IPS-20b (cell line): ENCODE data around the gene UMODL1.

ENCODE experiments used
- H3K27ac ChIP-seq: one replicate; pipeline ENCODE4 v1.5.1; 2013; ENCODE audit warnings: low read length
- H3K27me3 ChIP-seq: 2 replicates; pipeline ENCODE4 v1.6.1; 2013; ENCODE audit warnings: mild to moderate bottlenecking, low read length, inconsistent platforms; ENCODE audit not compliant: insufficient read depth
- H3K36me3 ChIP-seq: 2 replicates; pipeline ENCODE4 v1.6.1; 2013; ENCODE audit warnings: low read depth, mild to moderate bottlenecking, inconsistent platforms, low read length, moderate library complexity; ENCODE audit not compliant: insufficient read depth
- H3K4me1 ChIP-seq: 2 replicates; pipeline ENCODE4 v1.6.1; 2013; ENCODE audit warnings: mild to moderate bottlenecking, control low read depth, inconsistent platforms, low read length, moderate library complexity; ENCODE audit not compliant: insufficient read depth
- H3K4me3 ChIP-seq: 2 replicates; pipeline ENCODE4 v1.5.1; 2013; ENCODE audit warnings: mild to moderate bottlenecking, low read length, inconsistent platforms
- H3K9ac ChIP-seq: 2 replicates; pipeline ENCODE4 v1.6.1; 2013; ENCODE audit warnings: low read depth, mild to moderate bottlenecking, inconsistent platforms, low read length, moderate library complexity
- H3K9me3 ChIP-seq: 2 replicates; pipeline ENCODE4 v1.6.1; 2013; ENCODE audit warnings: mild to moderate bottlenecking, low read depth, low read length, inconsistent platforms; ENCODE audit not compliant: insufficient read depth

The UMODL1 gene

DNA sequence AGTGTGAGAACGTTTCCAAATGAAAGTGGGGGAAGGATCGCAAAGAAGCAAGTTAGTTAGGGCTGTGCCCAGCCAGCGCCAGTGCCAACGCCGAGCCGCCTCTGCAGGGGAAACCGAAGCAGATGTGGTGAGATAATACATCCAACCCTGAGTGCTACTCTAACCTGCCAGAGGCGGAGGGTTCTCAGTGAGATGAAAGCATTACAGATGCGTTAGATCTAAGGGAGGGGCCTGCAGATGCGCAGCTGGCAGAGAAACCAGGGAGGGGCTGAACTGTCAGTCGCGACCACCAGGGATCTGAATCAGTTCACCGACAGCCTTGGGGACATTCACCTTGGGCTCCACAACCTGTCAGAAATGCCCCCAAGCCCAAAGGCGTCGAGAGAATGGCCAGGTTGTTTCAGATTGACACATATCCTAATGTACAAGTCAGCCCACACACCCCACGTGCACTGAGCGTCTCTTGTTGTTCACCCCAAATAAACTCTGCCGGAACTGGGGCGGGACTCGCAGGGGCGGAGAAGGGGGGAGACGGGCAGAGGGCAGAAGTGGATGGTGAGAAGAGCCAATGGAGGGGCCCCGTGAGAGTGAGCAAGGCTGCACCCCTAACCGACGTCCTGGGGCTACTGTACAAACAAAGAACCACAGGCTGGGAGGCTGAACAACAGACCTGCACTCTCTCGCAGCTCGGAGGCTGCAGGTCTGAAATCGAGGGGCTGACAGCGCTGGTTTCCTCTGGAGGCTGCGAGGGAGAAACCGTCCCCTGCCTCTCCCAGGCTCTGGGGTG, 8.7 kb upstream of the UMODL1 start:
- Histone ChIP-seq H3K9me3 (no peaks in the 10 kb centered on the region), H3K4me1 (peaks cover 7% of the 10 kb centered on the region), H3K4me3 (no peak overlapping the region), H3K27me3 (no peaks in the 10 kb centered on the region; the same call in 1 of the 2 replicates), H3K27ac (no peak overlapping the region), H3K9ac (no peak overlapping the region), H3K36me3 (no peaks in the 10 kb centered on the region)

DNA sequence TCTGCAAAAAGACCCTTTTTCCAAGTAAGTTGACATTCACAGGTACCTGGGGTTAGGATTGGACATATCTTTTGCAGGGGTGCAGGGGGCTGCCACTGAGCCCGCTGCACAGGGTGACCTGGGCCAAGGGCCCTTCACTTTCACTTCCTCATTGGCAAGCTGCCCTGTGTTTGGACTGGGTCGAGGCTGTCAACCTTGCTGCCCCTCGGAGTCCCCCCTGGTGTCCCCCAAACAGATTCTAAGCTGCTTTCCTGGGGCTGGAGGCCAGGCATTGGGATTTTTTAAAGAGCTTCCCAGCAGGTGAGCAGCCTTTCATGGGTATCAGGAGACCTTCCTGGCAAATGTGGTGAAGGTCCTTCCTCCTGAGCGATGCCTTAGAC, 7.9 kb upstream of the UMODL1 start:
- Histone ChIP-seq H3K9me3 (no peaks in the 10 kb centered on the region), H3K27ac (no peak overlapping the region), H3K9ac (no peak overlapping the region), H3K4me3 (no peak overlapping the region), H3K27me3 (no peaks in the 10 kb centered on the region; the same call in 1 of the 2 replicates), H3K4me1 (peaks cover 5% of the 10 kb centered on the region; the same call in 1 of the 2 replicates), H3K36me3 (no peaks in the 10 kb centered on the region)

GRCh38 chr21:42063571-42064521, 7.3 kb upstream of the UMODL1 start:
- H3K27ac ChIP-seq = no peak overlapping the region
- no peaks in the 10 kb centered on the region; the same call in 1 of the 2 replicates for H3K27me3 ChIP-seq
- H3K4me1 ChIP-seq = peaks cover 5% of the 10 kb centered on the region; the same call in 1 of the 2 replicates
- no peak overlapping the region for H3K9ac ChIP-seq
- no peak overlapping the region for H3K4me3 ChIP-seq
- H3K36me3 ChIP-seq = no peaks in the 10 kb centered on the region
- no peaks in the 10 kb centered on the region for H3K9me3 ChIP-seq

- Histone ChIP-seq H3K27ac (no peak overlapping the region), H3K36me3 (no peaks in the 10 kb centered on the region), H3K4me3 (no peak overlapping the region), H3K9me3 (no peaks in the 10 kb centered on the region), H3K27me3 (no peaks in the 10 kb centered on the region; the same call in 1 of the 2 replicates), H3K4me1 (peaks cover 5% of the 10 kb centered on the region; the same call in 1 of the 2 replicates), H3K9ac (no peak overlapping the region)
Observed at GRCh38 chr21:42066521-42066920, 4.6 kb upstream of the UMODL1 start.

GRCh38 chr21:42067531-42068255, 3.4 kb upstream of the UMODL1 start:
- H3K9me3 ChIP-seq = no peaks in the 10 kb centered on the region
- no peak overlapping the region for H3K27ac ChIP-seq
- no peak overlapping the region for H3K4me3 ChIP-seq
- H3K27me3 ChIP-seq = no peaks in the 10 kb centered on the region; the same call in 1 of the 2 replicates
- no peak overlapping the region for H3K9ac ChIP-seq
- no peaks in the 10 kb centered on the region for H3K36me3 ChIP-seq
- peaks cover 5% of the 10 kb centered on the region; the same call in 1 of the 2 replicates for H3K4me1 ChIP-seq

DNA sequence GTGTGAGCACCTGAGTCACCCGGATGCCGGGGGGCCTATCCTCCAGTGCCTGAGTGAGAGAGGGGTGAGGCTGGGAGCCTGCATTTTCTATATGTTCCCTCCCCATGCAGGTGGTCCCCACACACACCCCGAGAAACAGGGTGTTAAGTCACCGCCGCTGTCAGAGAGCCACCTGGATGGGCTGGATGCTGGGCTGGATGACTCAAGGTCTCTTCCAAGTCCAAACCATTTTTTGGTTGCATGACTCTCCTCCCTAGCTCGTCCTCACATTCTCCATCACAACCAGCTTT, 2.9 kb upstream of the UMODL1 start:
- H3K27ac ChIP-seq = no peak overlapping the region
- H3K4me1 ChIP-seq = peaks cover 3% of the 10 kb centered on the region; the same call in 1 of the 2 replicates
- no peak overlapping the region for H3K4me3 ChIP-seq

DNA sequence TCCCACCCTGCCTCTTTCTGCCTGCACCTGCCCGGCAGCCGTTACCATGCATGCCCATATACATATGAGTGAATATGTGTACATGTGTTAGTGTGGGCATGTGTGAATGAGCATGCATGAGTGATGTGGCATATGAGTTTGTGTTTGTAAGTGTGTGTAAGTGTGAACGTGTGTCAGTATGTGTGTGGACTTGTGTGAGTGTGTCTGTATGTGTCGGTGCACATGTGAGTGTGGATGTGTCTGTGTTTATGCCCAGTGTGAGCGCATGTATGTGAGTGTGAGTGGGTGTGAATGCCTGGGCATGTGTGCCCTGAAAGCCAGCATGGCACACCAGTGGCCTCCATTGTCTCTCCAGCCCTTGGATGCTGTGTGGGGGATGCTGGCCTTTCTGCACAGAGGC, 2.5 kb upstream of the UMODL1 start:
- H3K4me3 ChIP-seq = no peak overlapping the region
- H3K27me3 ChIP-seq = no peaks in the 10 kb centered on the region
- H3K9me3 ChIP-seq = no peaks in the 10 kb centered on the region
- H3K36me3 ChIP-seq = no peaks in the 10 kb centered on the region
- H3K4me1 ChIP-seq = no peaks in the 10 kb centered on the region; the same call in 1 of the 2 replicates
- H3K27ac ChIP-seq = no peak overlapping the region
- H3K9ac ChIP-seq = no peak overlapping the region

More for the DNA sequence above, 2.9 kb upstream of the UMODL1 start:
- Histone ChIP-seq H3K9me3 (no peaks in the 10 kb centered on the region), H3K27me3 (no peaks in the 10 kb centered on the region), H3K36me3 (no peaks in the 10 kb centered on the region), H3K9ac (no peak overlapping the region)

GRCh38 chr21:42069327-42069726, 1.8 kb upstream of the UMODL1 start:
- Histone ChIP-seq H3K27me3 (no peaks in the 10 kb centered on the region), H3K9ac (no peak overlapping the region), H3K4me1 (no peaks in the 10 kb centered on the region), H3K4me3 (no peak overlapping the region), H3K9me3 (no peaks in the 10 kb centered on the region), H3K27ac (no peak overlapping the region), H3K36me3 (no peaks in the 10 kb centered on the region)

DNA sequence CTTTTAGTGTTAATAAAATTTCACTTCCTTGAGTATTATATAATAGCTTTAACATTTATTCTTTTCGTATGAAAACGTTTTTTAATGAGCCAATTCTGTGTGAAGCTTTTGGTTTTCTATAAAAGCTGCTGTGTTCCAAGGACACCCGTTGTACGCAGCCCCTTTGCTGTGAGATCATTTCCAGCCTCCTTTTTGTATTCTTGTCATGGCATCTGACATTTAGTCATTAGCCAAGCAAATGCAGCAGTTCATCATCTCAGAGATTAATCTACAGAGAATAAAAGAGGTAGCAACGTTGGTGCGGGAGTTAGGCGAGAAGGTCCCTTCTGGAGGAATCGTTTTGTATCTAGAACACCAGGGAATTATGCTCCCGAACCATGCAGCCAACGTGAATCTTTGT, 1.3 kb upstream of the UMODL1 start:
- Histone ChIP-seq H3K27me3 (no peaks in the 10 kb centered on the region), H3K4me3 (no peak overlapping the region), H3K4me1 (no peaks in the 10 kb centered on the region), H3K36me3 (no peaks in the 10 kb centered on the region), H3K27ac (no peak overlapping the region), H3K9me3 (no peaks in the 10 kb centered on the region), H3K9ac (no peak overlapping the region)

- H3K9ac ChIP-seq = no peak overlapping the region
- H3K4me3 ChIP-seq = no peak overlapping the region
- H3K36me3 ChIP-seq = no peaks in the 10 kb centered on the region
- H3K27me3 ChIP-seq = no peaks in the 10 kb centered on the region
- H3K9me3 ChIP-seq = no peaks in the 10 kb centered on the region
- no peak overlapping the region for H3K27ac ChIP-seq
- no peaks in the 10 kb centered on the region for H3K4me1 ChIP-seq
Observed at GRCh38 chr21:42073145-42074099, 2.3 kb downstream of the UMODL1 start.
